K562 (cell line): ENCODE results near the gene NUP153. TPM values are rescaled to one million over a fixed set of nuclear protein-coding genes. Genes with fewer than 3 reads are reported as not detected.

Experiments
- ATF1 ChIP-seq, 2 experiments: fragments of 450-650 bp in 1 of 2; IDR thresholded peaks; 2 replicates each; pipeline ENCODE4 v1.6.1; 2016; ENCODE audit warnings: missing compliant biosample characterization in 1 of 2, missing genetic modification characterization in 1 of 2
- E2F8 ChIP-seq: fragments of 450-650 bp; IDR thresholded peaks from 2 replicates; pipeline ENCODE4 v1.7.1; 2018; ENCODE audit warnings: mild to moderate bottlenecking, low read depth; ENCODE audit not compliant: partially characterized antibody
- ETS2 ChIP-seq: IDR thresholded peaks from 2 replicates; pipeline ENCODE4 v1.6.1; 2016; ENCODE audit warnings: borderline replicate concordance, missing genetic modification characterization, mild to moderate bottlenecking, moderate library complexity, missing compliant biosample characterization; ENCODE audit not compliant: poor library complexity, severe bottlenecking
- HDAC1 ChIP-seq, 2 experiments: fragments of 450-650 bp; IDR thresholded peaks; 2 replicates each; pipeline ENCODE4 v1.6.1; 2016 to 2017; ENCODE audit warnings: inconsistent platforms in 1 of 2, mild to moderate bottlenecking in 1 of 2, moderate library complexity in 1 of 2
- KDM2B ChIP-seq: fragments of 250-450 bp; sonication (Bioruptor Pico); IDR thresholded peaks from 2 replicates; pipeline ENCODE4 v1.8.0; 2021; ENCODE audit warnings: mild to moderate bottlenecking, moderate library complexity
- RNF219 ChIP-seq: fragments of 250-450 bp; sonication (Bioruptor Pico); IDR thresholded peaks from 2 replicates; pipeline ENCODE4 v1.5.0; 2022; ENCODE audit warnings: mild to moderate bottlenecking
- RREB1 ChIP-seq: fragments of 250-450 bp; sonication (Bioruptor Pico); IDR thresholded peaks from 2 replicates; pipeline ENCODE4 v1.4.0; 2020
- SFPQ ChIP-seq: fragments of 200-400 bp; formaldehyde crosslinking; IDR thresholded peaks from 2 replicates; pipeline ENCODE4 v1.6.1; 2017; ENCODE audit warnings: mild to moderate bottlenecking, low read depth, low read length, moderate library complexity
- STAT5B ChIP-seq: fragments of 250-450 bp; sonication (Bioruptor Pico); IDR thresholded peaks from 2 replicates; pipeline ENCODE4 v1.8.0; 2021; ENCODE audit warnings: mild to moderate bottlenecking, inconsistent platforms
- ZBED1 ChIP-seq: IDR thresholded peaks from 2 replicates; pipeline ENCODE4 v1.6.1; 2014
- ZC3H11A ChIP-seq: IDR thresholded peaks from 2 replicates; pipeline ENCODE4 v1.6.1; 2012; ENCODE audit warnings: low read depth, low read length, improper control_type of control experiment
- ZNF217 ChIP-seq: sonication (generic); formaldehyde crosslinking; IDR thresholded peaks from 2 replicates; pipeline ENCODE4 v1.8.0; 2022; ENCODE audit warnings: mild to moderate bottlenecking, missing genetic modification reagents
- ZNF589 ChIP-seq: fragments of 200-800 bp; sonication (Bioruptor generic); IDR thresholded peaks from 2 replicates; pipeline ENCODE4 v1.6.1; 2016; ENCODE audit warnings: low read depth, missing genetic modification characterization, missing compliant biosample characterization
- polyA plus RNA-seq, 8 experiments: library from polyadenylated mRNA; depleted of rRNA in 4 of 8; stranded (reverse) in 5 of 8; unstranded in 3 of 8; fragments of >200 nt; fragmentation: Nextera tagmentation in 2 of 8; fragmentation: Illumina TruSeq in 1 of 8; extraction: Ambion mirVana in 2 of 8; extraction: Trizol in 1 of 8; gene quantifications; 2 replicates each; pipeline versions ENCODE4 v1.2.1 to v1.2.3, GENCODE V29; 2011 to 2014; ENCODE audit warnings: inconsistent platforms in 1 of 8, missing spikeins in 1 of 8
- total RNA-seq, 7 experiments: library from RNA; depleted of rRNA in 6 of 7; stranded (reverse); fragments of >200 nt in 6 of 7; fragmentation: Illumina TruSeq in 2 of 7; extraction: Trizol in 2 of 7; gene quantifications; 2 replicates each; pipeline versions ENCODE4 v1.2.1 to v1.2.3, GENCODE V29; 2011 to 2021; ENCODE audit warnings: low replicate concordance in 1 of 7

The NUP153 gene
- total and polyA plus RNA-seq, 9 of the 15 experiments (the other 6 are each of a cell fraction or from before 2014, with no cell fraction given): 21.9 to 110 (median 84.8) TPM

- TF ChIP-seq ZC3H11A (no peak), KDM2B (CRISPR knock-in tag) (peak; percentile 4; the same call in 1 of the 2 replicates), E2F8 (no peak), SFPQ (no peak), HDAC1 (IDR thresholded peaks at IDR 0.05) (peak in 1 of 2 experiments; percentile 49; a peak in 2 of 4 replicates), ZBED1 (no peak), STAT5B (no peak), ZNF589 (CRISPR knock-in tag) (peak; percentile 60; the same call in 1 of the 2 replicates), ATF1 (CRISPR knock-in tag; IDR thresholded peaks at IDR 0.05) (no peak), ATF1 (tag; IDR thresholded peaks at IDR 0.05) (peak; percentile 76), RREB1 (CRISPR knock-in tag) (no peak), ETS2 (no peak), ZNF217 (CRISPR knock-in tag) (no peak), RNF219 (CRISPR knock-in tag) (no peak)
These were observed 106.0 kb downstream of the NUP153 start (continued) for GRCh38 chr6:17600527-17601385.
